ENCODE data around the gene KRTAP10-6.
"Not testable (repeated sequence)": the region's sequence is repeated elsewhere in the genome, so short reads cannot be mapped to it uniquely, and the experiment has no call there.

The KRTAP10-6 gene

DNA sequence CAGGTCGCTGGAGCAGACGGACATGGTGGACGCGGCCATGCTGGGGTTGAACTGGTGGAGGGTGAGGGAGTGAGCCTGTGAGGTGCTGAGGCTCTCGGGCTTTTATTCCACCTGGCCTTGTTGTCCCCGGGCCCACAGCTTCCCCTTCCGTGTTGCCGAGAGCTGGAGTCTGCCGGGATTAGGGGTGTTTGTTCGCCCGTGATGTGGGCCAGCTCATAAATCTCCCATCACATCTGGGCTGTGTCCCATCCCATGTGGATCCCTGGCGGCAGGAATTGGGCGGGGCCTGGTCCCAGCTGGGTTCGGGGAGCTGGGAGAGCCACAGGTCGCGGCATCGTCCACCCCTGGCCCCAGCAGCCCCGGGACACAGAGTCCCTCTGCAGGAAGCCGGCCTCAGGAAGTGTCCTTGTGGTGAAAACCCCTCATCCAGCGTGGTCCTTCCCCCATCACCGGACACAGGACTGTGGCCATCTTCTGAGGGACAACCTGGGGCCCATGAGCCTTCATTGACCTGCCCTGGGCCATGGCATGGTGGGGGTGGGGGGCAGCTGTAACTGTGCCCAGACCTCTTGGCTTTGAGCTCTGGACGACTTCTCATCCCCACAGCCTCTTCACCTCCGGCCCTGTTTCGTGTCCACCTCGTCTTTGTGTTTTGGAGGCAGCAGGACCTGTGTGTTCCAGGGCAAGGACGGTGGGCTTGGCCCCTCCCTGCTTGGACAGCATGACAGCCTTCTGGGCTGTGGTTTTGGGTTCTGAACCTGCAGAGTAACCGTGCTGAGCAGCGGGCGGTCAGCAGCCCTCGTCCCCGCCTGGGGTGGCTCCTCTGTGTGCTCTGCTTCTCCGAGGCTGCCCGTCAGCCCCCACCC lies at the start of gene KRTAP10-6:
KRTAP10-6 (minus strand) TSS at position 60 of the 866 bp plus-strand sequence; CDS start at position 39, 21 bp downstream.
- no peak for DNase-seq

DNA sequence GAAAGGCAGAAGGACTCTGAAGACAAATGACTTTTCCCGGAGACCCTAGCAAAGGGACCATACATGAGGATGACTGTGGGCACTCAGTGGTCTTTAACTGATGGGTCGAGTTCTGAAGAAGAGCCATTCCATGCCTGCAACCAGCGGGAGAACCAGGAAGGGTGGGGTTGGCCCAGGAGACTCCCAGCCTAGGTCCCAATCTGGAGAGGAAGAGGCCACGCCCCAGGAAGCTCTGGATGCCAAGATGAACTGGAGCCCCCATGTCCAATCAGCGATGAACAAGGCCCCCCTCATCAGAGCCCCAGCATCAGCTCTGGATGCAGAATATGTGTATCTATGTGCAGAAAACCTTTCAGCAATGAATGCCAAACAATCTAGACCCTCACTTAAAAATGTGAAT lies 48.5 kb upstream of the KRTAP10-6 start:
- no peak for DNase-seq

DNA sequence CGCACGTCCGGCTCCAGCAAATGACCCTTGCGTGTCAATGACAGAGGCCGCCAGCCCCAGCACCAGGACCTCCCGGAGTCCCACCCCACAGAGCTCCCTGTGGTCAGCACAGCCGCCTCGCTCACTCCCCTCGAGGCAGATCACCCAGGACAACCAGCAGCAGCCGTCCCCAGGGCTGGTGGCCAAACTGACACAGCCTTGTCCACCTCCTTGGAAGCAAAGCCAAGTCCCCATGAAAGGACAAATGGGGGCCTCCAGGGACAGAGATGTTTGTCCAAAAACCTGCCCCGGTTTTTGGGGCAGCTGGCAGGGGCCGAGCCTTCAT lies 47.0 kb upstream of the KRTAP10-6 start:
- DNase-seq: no peak

DNA sequence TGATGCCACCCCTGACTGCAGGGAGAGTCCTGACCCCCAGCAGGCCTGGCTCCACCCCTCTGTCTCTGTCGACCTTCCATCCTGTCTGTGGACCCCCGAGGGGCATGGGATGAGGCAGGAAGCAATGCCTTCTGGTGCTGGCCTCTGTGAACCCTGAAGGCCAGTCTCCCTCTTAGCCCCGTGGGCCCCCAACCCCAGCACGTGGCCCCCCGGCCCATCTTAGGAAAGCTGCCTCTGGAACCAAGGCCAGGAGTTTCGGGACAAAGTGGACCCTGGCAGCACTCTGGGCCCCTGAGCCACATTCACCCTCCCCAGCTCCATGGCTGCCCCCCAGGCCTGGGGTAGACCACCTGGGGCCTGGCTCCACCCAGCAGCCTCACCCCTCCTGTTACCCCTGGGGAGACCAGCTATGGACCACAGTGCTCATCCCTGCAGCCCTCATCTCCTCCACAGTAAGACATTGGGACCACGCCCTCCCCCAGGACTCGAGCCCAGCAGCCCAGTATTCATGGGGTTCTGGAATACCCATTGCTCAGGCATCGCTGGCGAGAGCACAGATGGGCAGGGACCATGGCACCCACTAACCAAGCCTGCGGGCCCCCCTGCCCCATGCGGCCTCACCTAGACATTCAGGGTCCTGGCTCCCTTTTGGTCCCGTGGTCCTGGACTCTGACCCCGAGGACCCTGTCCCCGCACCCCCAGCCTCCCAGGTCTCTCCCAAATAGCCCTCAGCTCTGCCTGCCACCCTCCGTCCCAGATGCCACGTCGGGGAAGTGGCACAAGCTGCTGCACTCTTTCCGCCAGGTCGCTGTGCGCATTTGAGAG lies 46.4 kb upstream of the KRTAP10-6 start:
- DNase-seq: not testable (repeated sequence)

GRCh38 chr21:44637851-44638348 lies 45.6 kb upstream of the KRTAP10-6 start:
- not testable (repeated sequence) for DNase-seq

- DNase-seq: no peak
Observed at GRCh38 chr21:44637018-44637850, 44.9 kb upstream of the KRTAP10-6 start, which contains the start of gene KRTAP10-10. Gene KRTAP10-10 (plus strand): TSS chr21:44637356. CDS start chr21:44637418, 62 bp downstream.

GRCh38 chr21:44636209-44637017 lies 44.1 kb upstream of the KRTAP10-6 start:
- DNase-seq: no peak

- no peak for DNase-seq
Observed at GRCh38 chr21:44632067-44632466, 39.8 kb upstream of the KRTAP10-6 start.

GRCh38 chr21:44630440-44630839 lies 38.1 kb upstream of the KRTAP10-6 start:
- DNase-seq: no peak

- no peak for DNase-seq
Observed at GRCh38 chr21:44628707-44629391, 36.5 kb upstream of the KRTAP10-6 start.

DNA sequence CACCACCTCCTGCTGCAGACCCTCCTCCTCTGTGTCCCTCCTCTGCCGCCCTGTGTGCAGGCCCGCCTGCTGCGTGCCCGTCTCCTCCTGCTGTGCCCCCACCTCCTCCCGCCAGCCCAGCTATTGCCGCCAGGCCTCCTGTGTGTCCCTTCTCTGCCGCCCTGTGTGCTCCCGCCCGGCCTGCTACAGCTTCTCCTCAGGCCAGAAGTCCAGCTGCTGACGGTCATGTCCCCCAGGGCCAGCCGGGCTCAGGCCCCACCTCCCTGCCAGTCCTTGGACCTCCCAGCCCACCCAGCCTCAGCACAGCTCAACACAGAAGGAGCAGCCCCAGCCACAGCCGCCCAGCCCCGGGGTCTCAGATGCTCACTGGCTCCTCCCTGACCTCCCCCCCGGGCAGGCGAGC lies 35.5 kb upstream of the KRTAP10-6 start:
- not testable (repeated sequence) for DNase-seq

GRCh38 chr21:44627181-44627822 lies 35.0 kb upstream of the KRTAP10-6 start:
- DNase-seq: not testable (repeated sequence)

GRCh38 chr21:44626673-44627143 lies 34.4 kb upstream of the KRTAP10-6 start, which contains the start of gene KRTAP10-9:
Gene KRTAP10-9 (plus strand): TSS chr21:44627093. CDS start chr21:44627172, 79 bp downstream.
- no peak for DNase-seq

GRCh38 chr21:44626262-44626661 lies 34.0 kb upstream of the KRTAP10-6 start:
- DNase-seq: no peak

DNA sequence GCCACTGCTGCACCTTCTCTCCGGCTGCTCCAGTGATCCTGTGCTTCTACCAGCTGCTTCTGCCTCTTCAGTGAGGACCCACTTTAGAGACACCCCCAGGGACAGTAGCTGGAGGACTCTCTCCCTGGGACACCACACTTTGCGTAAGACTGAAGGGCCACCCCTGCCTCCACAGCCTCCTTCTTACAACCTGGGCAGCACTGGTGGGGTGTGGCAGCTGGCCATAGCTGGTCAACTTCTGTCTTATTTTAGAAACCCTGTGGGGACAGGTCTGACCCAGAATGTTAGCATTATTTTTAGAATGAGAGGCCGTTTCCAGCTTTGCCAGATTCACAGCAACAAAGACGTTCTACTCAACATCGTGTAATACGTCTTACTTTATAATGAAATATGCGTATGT lies 33.5 kb upstream of the KRTAP10-6 start:
- DNase-seq: no peak

DNA sequence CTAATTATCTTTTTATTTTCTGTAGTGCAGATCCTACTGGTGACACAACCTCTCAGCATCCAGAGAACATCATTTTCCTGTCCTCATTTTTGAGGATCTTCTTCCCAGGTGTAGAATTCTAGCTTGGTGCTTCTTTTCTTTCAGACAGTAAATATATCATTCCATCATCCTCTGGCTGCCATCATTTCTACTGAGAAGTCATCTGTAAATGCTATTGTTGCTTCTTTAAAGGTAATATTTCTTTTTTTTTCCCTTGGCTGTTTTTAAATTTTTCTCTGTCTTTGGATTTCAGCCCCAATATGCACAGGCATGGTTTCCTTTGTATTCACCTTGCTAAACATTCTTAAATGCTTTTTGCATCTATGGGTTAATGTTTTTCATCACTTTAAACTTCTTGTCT lies 31.3 kb upstream of the KRTAP10-6 start:
- DNase-seq: no peak

DNA sequence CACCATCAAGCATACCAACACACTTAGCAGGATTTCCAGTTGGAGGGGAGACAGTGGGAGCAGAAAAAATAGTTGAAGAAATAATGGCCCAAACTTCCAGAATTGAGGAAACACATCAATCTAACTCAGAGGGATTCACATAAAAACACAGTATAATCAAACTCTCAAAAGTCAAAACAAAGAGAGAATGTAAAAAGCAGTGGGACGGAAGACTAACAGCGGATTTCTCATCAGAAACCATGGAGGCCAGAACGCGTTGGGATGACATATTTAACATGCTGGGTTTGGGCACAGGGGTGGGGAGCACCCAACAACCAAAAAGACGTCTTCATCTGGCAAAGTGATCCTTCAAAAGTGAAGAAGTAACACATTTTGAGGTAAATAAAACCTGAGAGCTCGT lies 27.6 kb upstream of the KRTAP10-6 start:
- DNase-seq: no peak

GRCh38 chr21:44618909-44619308 lies 26.6 kb upstream of the KRTAP10-6 start:
- no peak for DNase-seq

DNA sequence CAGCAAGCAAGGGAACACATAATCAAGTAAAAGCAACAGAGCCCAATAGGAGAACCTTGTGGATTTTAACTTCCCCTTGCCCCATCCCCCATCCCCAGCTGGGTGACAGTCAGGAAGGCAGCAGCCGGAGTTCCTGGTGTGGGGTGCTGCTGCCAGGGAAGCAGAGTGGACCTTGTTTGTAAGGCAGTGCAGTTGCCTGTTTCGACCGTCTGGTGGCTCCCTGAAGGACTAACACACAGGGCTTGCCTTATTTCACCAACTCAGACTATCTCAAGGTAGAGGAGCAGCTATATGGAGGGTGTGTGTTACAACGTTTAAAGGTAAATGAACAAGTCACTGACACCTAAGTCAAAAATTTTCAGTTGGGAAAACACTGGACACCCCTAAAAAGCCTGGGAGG lies 26.2 kb upstream of the KRTAP10-6 start:
- DNase-seq: no peak

DNA sequence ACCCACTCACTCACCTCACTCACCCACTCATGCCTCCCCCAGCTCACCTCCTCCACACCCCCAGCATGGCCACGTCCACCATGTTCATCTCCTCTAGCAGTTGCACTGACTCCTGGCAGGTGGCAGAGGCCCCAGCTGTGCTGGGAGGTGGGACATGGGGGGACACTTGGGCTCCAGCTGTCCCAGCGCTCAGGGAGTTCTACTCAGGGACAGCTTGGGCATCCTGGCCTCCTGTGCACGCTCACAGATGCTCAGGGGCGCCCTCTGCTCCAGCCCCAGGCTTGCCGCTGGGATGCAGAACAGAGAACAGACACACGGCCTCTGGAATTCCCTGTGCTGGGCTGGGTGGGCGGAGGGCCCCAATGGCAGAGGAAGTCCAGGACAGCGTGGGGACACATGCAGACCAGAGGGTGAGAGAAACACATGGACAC lies 24.8 kb upstream of the KRTAP10-6 start:
- DNase-seq: no peak

GRCh38 chr21:44616591-44616926 lies 24.3 kb upstream of the KRTAP10-6 start:
- no peak for DNase-seq

Measured in bone marrow (tissue), 2 donors.